Skeletal muscle tissue (tissue), 4 donors: ENCODE measurements around the gene GNA12. TPM values are rescaled to one million over a fixed set of nuclear protein-coding genes. Genes with fewer than 3 reads are reported as not detected.

Experiments
- H3K27ac ChIP-seq: one replicate; pipeline ENCODE4 v1.7.0; 2013; ENCODE audit warnings: mild to moderate bottlenecking, low read depth, low read length, inconsistent platforms
- H3K27me3 ChIP-seq, 3 donors: one replicate each; pipeline ENCODE4 v1.7.0; 2013; ENCODE audit warnings: low read length in 3 of 3; ENCODE audit not compliant: control insufficient read depth in 3 of 3, insufficient read depth in 3 of 3
- H3K36me3 ChIP-seq, 3 donors: one replicate each; pipeline ENCODE4 v1.7.0; 2013; ENCODE audit warnings: low read length in 3 of 3; ENCODE audit not compliant: control insufficient read depth in 3 of 3, insufficient read depth in 3 of 3
- H3K4me1 ChIP-seq, 3 donors: one replicate each; pipeline ENCODE4 v1.7.0; 2013; ENCODE audit warnings: low read length in 3 of 3, mild to moderate bottlenecking in 3 of 3; ENCODE audit not compliant: control insufficient read depth in 3 of 3, insufficient read depth in 3 of 3
- H3K4me3 ChIP-seq, 3 donors: one replicate each; pipeline ENCODE4 v1.7.0; 2013; ENCODE audit warnings: low read length in 3 of 3
- H3K9ac ChIP-seq, 3 donors: one replicate each; pipeline ENCODE4 v1.7.0; 2013; ENCODE audit warnings: low read length in 3 of 3, mild to moderate bottlenecking in 3 of 3, moderate library complexity in 2 of 3, low read depth in 1 of 3
- H3K9me3 ChIP-seq, 3 donors: one replicate each; pipeline ENCODE4 v1.7.0; 2013; ENCODE audit warnings: low read length in 3 of 3; ENCODE audit not compliant: control insufficient read depth in 3 of 3
- total RNA-seq: library from RNA; depleted of rRNA; stranded (reverse); fragments of >200 nt; gene quantifications from one replicate; pipeline ENCODE4 v1.2.3, GENCODE V29; 2014
- donor health status: Osteomylitis.

The GNA12 gene
- total RNA-seq, 1 donor from 2014 or later: 9.9 TPM

GRCh38 chr7:2829040-2829439 is 15.1 kb downstream of the GNA12 start:
- peaks cover 0 to 4% (median 3%) of the 10 kb centered on the region in 3 donors for H3K36me3 ChIP-seq
- no peak overlapping the region for H3K4me3 ChIP-seq
- H3K9ac ChIP-seq: no peak overlapping the region
- peaks cover 2 to 6% (median 3%) of the 10 kb centered on the region in 3 donors for H3K4me1 ChIP-seq
- no peaks in the 10 kb centered on the region for H3K27me3 ChIP-seq
- no peaks in the 10 kb centered on the region for H3K9me3 ChIP-seq
- H3K27ac ChIP-seq: no peak overlapping the region

GRCh38 chr7:2826771-2827170 is 17.3 kb downstream of the GNA12 start:
- Histone ChIP-seq H3K4me3 (no peak overlapping the region), H3K36me3 (no peaks in the 10 kb centered on the region), H3K9me3 (no peaks in the 10 kb centered on the region), H3K27ac (no peak overlapping the region), H3K9ac (no peak overlapping the region), H3K27me3 (no peaks in the 10 kb centered on the region), H3K4me1 (peaks cover 2 to 9% (median 8%) of the 10 kb centered on the region in 3 donors)

- Histone ChIP-seq H3K27ac (no peak overlapping the region), H3K4me1 (peaks cover 6 to 17% (median 16%) of the 10 kb centered on the region in 3 donors), H3K9ac (no peak overlapping the region)
Observed at GRCh38 chr7:2825559-2826227, 18.4 kb downstream of the GNA12 start.

GRCh38 chr7:2824678-2825461 is 19.2 kb downstream of the GNA12 start:
- no peaks in the 10 kb centered on the region for H3K27me3 ChIP-seq
- H3K4me3 ChIP-seq: no peak overlapping the region
- no peaks in the 10 kb centered on the region for H3K9me3 ChIP-seq
- no peak overlapping the region for H3K27ac ChIP-seq
- no peak overlapping the region for H3K9ac ChIP-seq
- peaks cover 8 to 24% (median 17%) of the 10 kb centered on the region in 3 donors for H3K4me1 ChIP-seq
- H3K36me3 ChIP-seq: no peaks in the 10 kb centered on the region

More at GRCh38 chr7:2825559-2826227, 18.4 kb downstream of the GNA12 start:
- H3K27me3 ChIP-seq: no peaks in the 10 kb centered on the region
- no peak overlapping the region for H3K4me3 ChIP-seq
- H3K36me3 ChIP-seq: no peaks in the 10 kb centered on the region
- no peaks in the 10 kb centered on the region for H3K9me3 ChIP-seq

GRCh38 chr7:2824026-2824677 is 20.0 kb downstream of the GNA12 start:
- peaks cover 14 to 28% (median 18%) of the 10 kb centered on the region in 3 donors for H3K4me1 ChIP-seq

GRCh38 chr7:2823130-2823529 is 21.0 kb downstream of the GNA12 start:
- Histone ChIP-seq H3K4me1 (peaks cover 18 to 32% (median 23%) of the 10 kb centered on the region in 3 donors), H3K27me3 (no peaks in the 10 kb centered on the region), H3K9me3 (no peaks in the 10 kb centered on the region), H3K36me3 (no peaks in the 10 kb centered on the region), H3K9ac (no peak overlapping the region), H3K27ac (no peak overlapping the region), H3K4me3 (no peak overlapping the region)

More at GRCh38 chr7:2824026-2824677, 20.0 kb downstream of the GNA12 start:
- Histone ChIP-seq H3K9me3 (no peaks in the 10 kb centered on the region), H3K4me3 (no peak overlapping the region), H3K36me3 (no peaks in the 10 kb centered on the region), H3K9ac (no peak overlapping the region), H3K27me3 (no peaks in the 10 kb centered on the region), H3K27ac (no peak overlapping the region)

- no peaks in the 10 kb centered on the region for H3K36me3 ChIP-seq
- H3K27me3 ChIP-seq: no peaks in the 10 kb centered on the region
- no peaks in the 10 kb centered on the region for H3K9me3 ChIP-seq
- no peak overlapping the region for H3K9ac ChIP-seq
- H3K27ac ChIP-seq: no peak overlapping the region
- peaks cover 19 to 32% (median 23%) of the 10 kb centered on the region in 3 donors for H3K4me1 ChIP-seq
- no peak overlapping the region for H3K4me3 ChIP-seq
Observed at GRCh38 chr7:2821842-2822507, 22.1 kb downstream of the GNA12 start.

- Histone ChIP-seq H3K27me3 (no peaks in the 10 kb centered on the region), H3K9ac (no peak overlapping the region), H3K9me3 (no peaks in the 10 kb centered on the region), H3K36me3 (no peaks in the 10 kb centered on the region), H3K4me3 (no peak overlapping the region), H3K4me1 (peaks cover 19 to 32% (median 23%) of the 10 kb centered on the region in 3 donors), H3K27ac (peak overlapping the region; percentile 20)
Observed at GRCh38 chr7:2821161-2821841, 22.8 kb downstream of the GNA12 start.

GRCh38 chr7:2820508-2820934 is 23.6 kb downstream of the GNA12 start:
- H3K4me3 ChIP-seq: no peak overlapping the region
- no peaks in the 10 kb centered on the region for H3K27me3 ChIP-seq
- peaks cover 19 to 32% (median 23%) of the 10 kb centered on the region in 3 donors for H3K4me1 ChIP-seq
- no peaks in the 10 kb centered on the region for H3K9me3 ChIP-seq
- H3K27ac ChIP-seq: peak overlapping the region; percentile 20
- H3K9ac ChIP-seq: no peak overlapping the region
- no peaks in the 10 kb centered on the region for H3K36me3 ChIP-seq
